ENCODE measurements around the gene MB. TPM values are rescaled to one million over a fixed set of nuclear protein-coding genes. Genes with fewer than 3 reads are reported as not detected.

The MB gene
- total and polyA plus RNA-seq, 9 of the 15 experiments (the other 6 are each of a cell fraction or from before 2014, with no cell fraction given): not detected

DNA sequence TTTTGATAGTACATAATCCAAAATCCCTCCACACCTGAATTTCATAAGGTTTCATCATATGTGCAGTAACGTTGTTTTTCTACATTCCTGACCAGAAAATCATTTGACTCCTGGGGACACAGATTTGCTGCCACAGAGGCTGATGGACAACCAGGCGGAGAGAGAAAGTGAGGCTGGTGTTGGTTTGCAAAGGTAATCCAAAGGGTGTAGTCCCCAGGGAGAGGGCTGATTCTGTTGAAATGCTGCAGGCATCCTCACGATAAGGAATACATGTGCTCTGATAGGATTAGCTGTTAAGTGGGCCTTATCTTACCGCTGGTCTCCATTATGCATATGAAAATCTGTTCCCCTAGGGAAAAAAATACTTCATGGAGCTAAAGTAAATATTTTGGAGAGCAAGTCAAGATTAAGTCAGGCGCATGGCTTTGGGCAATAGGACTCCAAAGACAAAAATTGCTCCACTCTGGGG, 39.2 kb upstream of the MB start:
- ATAC-seq (peak; percentile 66), DNase-seq (ENCODE audit: extremely low read depth in 1 of 4, low spot score in 3 of 4) (peak in 1 of 4 experiments; percentile 11), FAIRE-seq (no peak)
- Histone ChIP-seq H4K20me1 (replicated peaks; ENCODE audit: control insufficient read depth, insufficient read depth, low read length) (no peaks in the 10 kb centered on the region), H3K79me2 (ENCODE audit: control insufficient read depth, insufficient read depth, low read length) (no peaks in the 10 kb centered on the region), H3K9ac (ENCODE audit: insufficient read depth in 1 of 2, low read depth in 2 of 2, low read length in 2 of 2) (no peak overlapping the region), H3K4me2 (ENCODE audit: insufficient read depth, low read length) (no peak overlapping the region), H2AFZ (ENCODE audit: low read depth, low read length) (no peak overlapping the region), H3K36me3 (ENCODE audit: control insufficient read depth, insufficient read depth, low read length) (no peaks in the 10 kb centered on the region), H3K4me3 (no peak overlapping the region), H3K9me1 (ENCODE audit: control insufficient read depth, insufficient read depth, low read length) (no peaks in the 10 kb centered on the region), H3K27me3 (ENCODE audit: control insufficient read depth in 2 of 2, insufficient read depth in 2 of 2, low read length in 2 of 2) (no peaks in the 10 kb centered on the region), H3K9me3 (replicated peaks; ENCODE audit: control insufficient read depth, insufficient read depth, low read depth, low read length) (no peaks in the 10 kb centered on the region), H3K4me1 (replicated peaks in 1 of 2; ENCODE audit: control insufficient read depth in 2 of 2, insufficient read depth in 2 of 2, low read length in 2 of 2) (peaks cover 0 to 20% of the 10 kb centered on the region in 2 experiments; a peak in 2 of 5 replicates), H3K27ac (ENCODE audit: extremely low read depth, low read depth, low read length) (no peak overlapping the region)
- in situ Hi-C loops (cut with MboI): no loop called here
- ChIA-PET CTCF (ENCODE audit: low intra/inter-chr PET ratio) (no interaction called here), POLR2A (interaction anchor here (0.6 to 1.2 kb wide), 3 partner anchors 8 to 395 kb away, joined by 3 to 8 read pairs (median 3); partner anchors contain the start of gene APOL6)
- intact Hi-C loops (cut with micrococcal nuclease): no loop called here
- 4% methylated on average over 5 of the region's 5 CpGs for WGBS (ENCODE audit: insufficient coverage, low coverage, missing lambda C conversion rate)
- BruUV-seq (replicated peaks): no TSS peak
- peak; percentile 73 for TF ChIP-seq TCF3 (CRISPR knock-in tag; IDR thresholded peaks at IDR 0.05)
- TF ChIP-seq, protein P1, sequence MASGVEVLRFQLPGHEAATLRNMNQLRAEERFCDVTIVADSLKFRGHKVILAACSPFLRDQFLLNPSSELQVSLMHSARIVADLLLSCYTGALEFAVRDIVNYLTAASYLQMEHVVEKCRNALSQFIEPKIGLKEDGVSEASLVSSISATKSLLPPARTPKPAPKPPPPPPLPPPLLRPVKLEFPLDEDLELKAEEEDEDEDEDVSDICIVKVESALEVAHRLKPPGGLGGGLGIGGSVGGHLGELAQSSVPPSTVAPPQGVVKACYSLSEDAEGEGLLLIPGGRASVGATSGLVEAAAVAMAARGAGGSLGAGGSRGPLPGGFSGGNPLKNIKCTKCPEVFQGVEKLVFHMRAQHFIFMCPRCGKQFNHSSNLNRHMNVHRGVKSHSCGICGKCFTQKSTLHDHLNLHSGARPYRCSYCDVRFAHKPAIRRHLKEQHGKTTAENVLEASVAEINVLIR (CRISPR knock-in tag; IDR thresholded peaks at IDR 0.05): no peak
- no peak for TF ChIP-seq HDAC8 (tag; IDR thresholded peaks at IDR 0.05)
- TF ChIP-seq ATF7 (IDR thresholded peaks at IDR 0.05): peak; percentile 48
- 0 out of 2 replicates have a peak, but pooled peaks have one; percentile 8 for TF ChIP-seq KLF16 (IDR thresholded peaks at IDR 0.05)
- TF ChIP-seq, protein P2, sequence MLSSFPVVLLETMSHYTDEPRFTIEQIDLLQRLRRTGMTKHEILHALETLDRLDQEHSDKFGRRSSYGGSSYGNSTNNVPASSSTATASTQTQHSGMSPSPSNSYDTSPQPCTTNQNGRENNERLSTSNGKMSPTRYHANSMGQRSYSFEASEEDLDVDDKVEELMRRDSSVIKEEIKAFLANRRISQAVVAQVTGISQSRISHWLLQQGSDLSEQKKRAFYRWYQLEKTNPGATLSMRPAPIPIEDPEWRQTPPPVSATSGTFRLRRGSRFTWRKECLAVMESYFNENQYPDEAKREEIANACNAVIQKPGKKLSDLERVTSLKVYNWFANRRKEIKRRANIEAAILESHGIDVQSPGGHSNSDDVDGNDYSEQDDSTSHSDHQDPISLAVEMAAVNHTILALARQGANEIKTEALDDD (IDR thresholded peaks at IDR 0.05): 0 out of 2 replicates have a peak, but pooled peaks have one; percentile 20
- peak; percentile 34 for TF ChIP-seq NCOR1 (IDR thresholded peaks at IDR 0.05)
- peak; percentile 78; the same call in 1 of the 2 replicates for TF ChIP-seq HDAC2 (IDR thresholded peaks at IDR 0.05)
- peak; percentile 72; the same call in 1 of the 2 replicates for TF ChIP-seq EP300 (IDR thresholded peaks at IDR 0.05; ENCODE audit: low read length)
- TF ChIP-seq NR2C1 (IDR thresholded peaks at IDR 0.05): no peak
- TF ChIP-seq NR2C1 (tag; IDR thresholded peaks at IDR 0.05): no peak
- TF ChIP-seq KDM1A (IDR thresholded peaks at IDR 0.05): peak in 1 of 2 experiments; percentile 32; a peak in 1 of 4 replicates
- TF ChIP-seq FOSL1 (tag; conservative IDR thresholded peaks at IDR 0.05): peak; percentile 34; the same call in 1 of the 2 replicates
- TF ChIP-seq ZNF134 (CRISPR knock-in tag; conservative IDR thresholded peaks at IDR 0.05): 0 out of 2 replicates have a peak, but pooled peaks have one; percentile 21
- TF ChIP-seq PML (IDR thresholded peaks at IDR 0.05; ENCODE audit: low read length): peak; percentile 37; the same call in 1 of the 2 replicates
- TF ChIP-seq, protein P3, sequence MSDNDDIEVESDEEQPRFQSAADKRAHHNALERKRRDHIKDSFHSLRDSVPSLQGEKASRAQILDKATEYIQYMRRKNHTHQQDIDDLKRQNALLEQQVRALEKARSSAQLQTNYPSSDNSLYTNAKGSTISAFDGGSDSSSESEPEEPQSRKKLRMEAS (CRISPR knock-in tag; IDR thresholded peaks at IDR 0.05): no peak
- peak in 1 of 2 experiments; percentile 98; a peak in 2 of 4 replicates for TF ChIP-seq RCOR1 (IDR thresholded peaks at IDR 0.05; ENCODE audit: borderline replicate concordance in 1 of 2, low read depth in 2 of 2, low read length in 2 of 2)
- TF ChIP-seq SMARCA4 (IDR thresholded peaks at IDR 0.05): peak; percentile 59; the same call in 1 of the 2 replicates
- peak; percentile 62; the same call in 1 of the 2 replicates for TF ChIP-seq ESRRA (IDR thresholded peaks at IDR 0.05; ENCODE audit: borderline replicate concordance, low read depth)
- peak; percentile 80 for TF ChIP-seq TAL1 (IDR thresholded peaks at IDR 0.05)
- peak in 1 of 2 experiments; percentile 48; a peak in 2 of 4 replicates for TF ChIP-seq FOXA3 (CRISPR knock-in tag; conservative IDR thresholded peaks at IDR 0.05 in 1 of 2, IDR thresholded peaks at IDR 0.05 in 1 of 2)
- peak; percentile 52; the same call in 1 of the 2 replicates for TF ChIP-seq DPF2 (IDR thresholded peaks at IDR 0.05)
- TF ChIP-seq FIP1L1 (IDR thresholded peaks at IDR 0.05; ENCODE audit: low read depth, low read length, poor library complexity, severe bottlenecking): no peak
- peak; percentile 62; the same call in 1 of the 2 replicates for TF ChIP-seq MTA2 (IDR thresholded peaks at IDR 0.05; ENCODE audit: low read depth)
